ACHN (cell line): ENCODE measurements around the gene ATG16L1.

Source experiments
- DNase-seq: peaks from one replicate; pipeline ENCODE4 v3.0.0-alpha.2; 2015
- in situ Hi-C: cut with HindIII; loops from 2 replicates; pipeline ENCODE4 v1.10.0; 2017; ENCODE audit warnings: low sequenced_read_pairs, low pct_ligation_motif_present, low pct_unique_long_range_greater_than_20kb

The ATG16L1 gene

GRCh38 chr2:233251306-233252116 lies at the start of gene ATG16L1:
ATG16L1 (plus strand) TSS chr2:233251673; CDS start chr2:233251828, 155 bp downstream.
- DNase-seq: peak; percentile 98
- in situ Hi-C loops: no loop called here

- in situ Hi-C loops: no loop called here
- no peak for DNase-seq
Observed at GRCh38 chr2:233202531-233202944, 48.9 kb upstream of the ATG16L1 start.

GRCh38 chr2:233203060-233203459 lies 48.4 kb upstream of the ATG16L1 start:
- in situ Hi-C loops: no loop called here
- no peak for DNase-seq

GRCh38 chr2:233204286-233204936 lies 47.1 kb upstream of the ATG16L1 start:
- in situ Hi-C loops: no loop called here
- DNase-seq: no peak

GRCh38 chr2:233208382-233209116 lies 42.9 kb upstream of the ATG16L1 start:
- in situ Hi-C loops: no loop called here

GRCh38 chr2:233209117-233209532 lies 42.3 kb upstream of the ATG16L1 start:
- in situ Hi-C loops: no loop called here
- DNase-seq: no peak

More at GRCh38 chr2:233208382-233209116, 42.9 kb upstream of the ATG16L1 start:
- DNase-seq: peak; percentile 17

- peak; percentile 91 for DNase-seq
- in situ Hi-C loops: no loop called here
Observed at GRCh38 chr2:233209533-233210171, 41.8 kb upstream of the ATG16L1 start.

GRCh38 chr2:233210281-233210680 lies 41.2 kb upstream of the ATG16L1 start:
- in situ Hi-C loops: no loop called here

GRCh38 chr2:233210843-233211547 lies 40.5 kb upstream of the ATG16L1 start:
- in situ Hi-C loops: no loop called here
- peak; percentile 98 for DNase-seq

More at GRCh38 chr2:233210281-233210680, 41.2 kb upstream of the ATG16L1 start:
- DNase-seq: no peak

GRCh38 chr2:233211548-233211895 lies 40.0 kb upstream of the ATG16L1 start:
- in situ Hi-C loops: no loop called here
- no peak for DNase-seq

GRCh38 chr2:233213011-233213410 lies 38.5 kb upstream of the ATG16L1 start:
- no peak for DNase-seq
- in situ Hi-C loops: no loop called here

GRCh38 chr2:233213975-233214374 lies 37.5 kb upstream of the ATG16L1 start:
- DNase-seq: no peak
- in situ Hi-C loops: no loop called here

- no peak for DNase-seq
- in situ Hi-C loops: no loop called here
Observed at GRCh38 chr2:233217892-233218377, 33.5 kb upstream of the ATG16L1 start.

- in situ Hi-C loops: no loop called here
- DNase-seq: no peak
Observed at GRCh38 chr2:233218836-233219235, 32.6 kb upstream of the ATG16L1 start.

- no peak for DNase-seq
- in situ Hi-C loops: no loop called here
Observed at GRCh38 chr2:233219848-233220247, 31.6 kb upstream of the ATG16L1 start.

- in situ Hi-C loops: no loop called here
- DNase-seq: no peak
Observed at GRCh38 chr2:233221378-233222063, 30.0 kb upstream of the ATG16L1 start.

- in situ Hi-C loops: no loop called here
- no peak for DNase-seq
Observed at GRCh38 chr2:233223059-233223894, 28.2 kb upstream of the ATG16L1 start.
